ENCODE measurements around the gene CCDC157. TPM values are rescaled to one million over a fixed set of nuclear protein-coding genes. Genes with fewer than 3 reads are reported as not detected.

The CCDC157 gene
- total RNA-seq, 1 donor from 2014 or later, result 5.5 TPM

Other genes starting within 250 kb of the CCDC157 start
- 502 and 522 TPM in 2 replicates for gene LIF, start 110.2 kb upstream of the CCDC157 start, total RNA-seq
- gene OSM, start 90.2 kb upstream of the CCDC157 start, total RNA-seq, result 237 and 246 TPM in 2 replicates
- gene CASTOR1, start 67.5 kb upstream of the CCDC157 start, total RNA-seq, result 23.2 and 24.8 TPM in 2 replicates
- 46.2 and 46.6 TPM in 2 replicates for gene TBC1D10A, start 30.1 kb upstream of the CCDC157 start, total RNA-seq
- gene SF3A1, start 113 bp upstream of the CCDC157 start, total RNA-seq, result 261 and 276 TPM in 2 replicates
- 13.3 and 14.9 TPM in 2 replicates for gene RNF215, start 30.4 kb downstream of the CCDC157 start, total RNA-seq
- 7.2 and 9.5 TPM in 2 replicates for gene SEC14L2, start 40.0 kb downstream of the CCDC157 start, total RNA-seq
- 50.5 and 51.2 TPM in 2 replicates for gene MTFP1, start 68.8 kb downstream of the CCDC157 start, total RNA-seq
- not detected in 2 replicates for gene SEC14L3, start 115.0 kb downstream of the CCDC157 start, total RNA-seq
- not detected in 2 replicates for gene SEC14L4, start 148.7 kb downstream of the CCDC157 start, total RNA-seq
- not detected in 2 replicates for gene SEC14L6, start 189.7 kb downstream of the CCDC157 start, total RNA-seq
- not detected in 2 replicates for gene GAL3ST1, start 217.7 kb downstream of the CCDC157 start, total RNA-seq
- gene PES1, start 234.9 kb downstream of the CCDC157 start, total RNA-seq, result 74.6 and 80.8 TPM in 2 replicates